22Rv1 (cell line): Measurements from ENCODE around the gene PQBP1.

Experiments
- H3K27ac ChIP-seq: fragments of 450-650 bp; 2 replicates; pipeline ENCODE4 v1.5.1; 2017
- ZFX ChIP-seq: fragments of 450-650 bp; IDR thresholded peaks from 2 replicates; pipeline ENCODE4 v1.6.1; 2017; ENCODE audit warnings: antibody characterized with exemption, borderline replicate concordance
- TF ChIP-seq, protein P1 (sequence below): fragments of 450-650 bp; IDR thresholded peaks from 2 replicates; pipeline ENCODE4 v1.5.1; 2017; ENCODE audit warnings: mild to moderate bottlenecking

PQBP1 gene

DNA sequence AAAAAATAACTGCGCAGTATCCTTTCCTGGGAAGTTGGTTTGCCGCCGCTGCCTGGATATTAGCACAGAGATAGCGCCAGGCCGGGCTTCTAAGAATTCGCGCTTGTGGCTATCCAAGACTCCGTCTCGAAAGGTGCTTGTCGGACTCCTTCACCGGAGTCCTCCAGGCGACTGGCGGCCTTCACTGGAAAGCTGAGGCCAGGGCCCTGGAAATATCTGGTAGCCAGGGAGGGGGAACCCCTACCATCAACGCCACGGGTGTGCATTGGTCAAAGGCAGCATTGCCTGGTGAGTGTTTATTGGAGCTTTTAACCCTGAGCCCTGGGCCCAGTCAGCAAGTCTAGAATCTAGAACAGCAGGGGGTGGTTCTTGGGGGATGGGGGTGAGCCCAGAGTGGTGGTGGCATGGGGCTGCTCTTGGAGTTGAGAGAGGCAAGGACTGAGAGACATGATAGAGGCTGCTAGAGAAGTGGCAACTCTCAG, 21.7 kb downstream of the PQBP1 start:
- peak overlapping the region; percentile 72 for H3K27ac ChIP-seq

DNA sequence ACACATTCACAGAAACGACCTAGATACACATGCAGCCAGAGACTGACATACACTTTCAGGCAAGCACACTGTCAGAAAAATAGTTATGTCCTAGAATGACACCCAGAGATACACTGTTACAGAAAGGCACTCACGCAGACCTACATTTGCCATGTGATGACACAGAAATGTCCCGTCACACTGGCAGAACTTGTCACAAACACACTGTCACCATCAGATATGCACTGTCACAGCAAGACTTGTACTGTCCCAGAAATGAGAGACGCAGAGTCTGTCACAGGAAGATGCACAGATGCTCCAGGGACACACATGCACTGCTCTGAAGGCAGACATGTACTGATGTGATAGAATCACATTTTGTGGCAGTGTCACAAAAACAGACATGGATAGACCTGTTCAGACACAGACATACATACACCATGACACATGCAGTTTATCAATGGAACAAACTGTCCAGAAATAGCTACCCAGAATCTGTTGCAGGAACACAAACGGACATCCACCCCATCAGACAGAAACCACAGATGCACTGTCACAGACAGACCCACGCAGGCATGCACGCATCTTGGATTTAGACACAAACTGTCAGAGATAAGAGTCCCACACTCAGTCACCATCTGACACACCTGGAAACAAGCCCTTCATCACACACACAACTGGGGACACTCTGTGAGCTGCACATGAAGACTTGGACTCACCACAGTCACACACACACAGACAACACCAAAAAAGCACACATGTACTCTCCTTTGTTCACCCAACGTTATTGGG, 22.4 kb downstream of the PQBP1 start:
- peak overlapping the region; percentile 72 for H3K27ac ChIP-seq

More for the DNA sequence above, 21.7 kb downstream of the PQBP1 start:
- TF ChIP-seq ZFX = no peak
- TF ChIP-seq, protein P1, sequence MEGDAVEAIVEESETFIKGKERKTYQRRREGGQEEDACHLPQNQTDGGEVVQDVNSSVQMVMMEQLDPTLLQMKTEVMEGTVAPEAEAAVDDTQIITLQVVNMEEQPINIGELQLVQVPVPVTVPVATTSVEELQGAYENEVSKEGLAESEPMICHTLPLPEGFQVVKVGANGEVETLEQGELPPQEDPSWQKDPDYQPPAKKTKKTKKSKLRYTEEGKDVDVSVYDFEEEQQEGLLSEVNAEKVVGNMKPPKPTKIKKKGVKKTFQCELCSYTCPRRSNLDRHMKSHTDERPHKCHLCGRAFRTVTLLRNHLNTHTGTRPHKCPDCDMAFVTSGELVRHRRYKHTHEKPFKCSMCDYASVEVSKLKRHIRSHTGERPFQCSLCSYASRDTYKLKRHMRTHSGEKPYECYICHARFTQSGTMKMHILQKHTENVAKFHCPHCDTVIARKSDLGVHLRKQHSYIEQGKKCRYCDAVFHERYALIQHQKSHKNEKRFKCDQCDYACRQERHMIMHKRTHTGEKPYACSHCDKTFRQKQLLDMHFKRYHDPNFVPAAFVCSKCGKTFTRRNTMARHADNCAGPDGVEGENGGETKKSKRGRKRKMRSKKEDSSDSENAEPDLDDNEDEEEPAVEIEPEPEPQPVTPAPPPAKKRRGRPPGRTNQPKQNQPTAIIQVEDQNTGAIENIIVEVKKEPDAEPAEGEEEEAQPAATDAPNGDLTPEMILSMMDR = no peak

DNA sequence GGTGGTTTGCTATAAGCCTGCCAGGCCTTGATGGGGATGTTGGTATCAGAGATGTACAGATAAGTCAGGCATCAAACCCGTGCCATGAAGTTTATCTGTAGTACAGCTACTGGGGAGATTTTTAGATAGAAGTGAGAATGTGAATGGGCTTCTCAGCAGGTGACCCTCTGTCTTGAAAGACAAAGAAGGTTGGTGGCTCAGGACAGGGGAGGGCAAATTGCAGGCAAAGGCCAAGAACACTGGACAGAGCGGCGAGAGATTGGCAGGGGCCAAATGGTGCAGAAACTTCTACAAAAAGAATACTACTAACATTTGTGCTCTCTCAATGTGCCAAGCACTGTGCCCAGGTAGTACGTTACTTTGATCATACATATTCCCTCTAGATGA, 23.0 kb downstream of the PQBP1 start:
- H3K27ac ChIP-seq = no peak overlapping the region

More for the DNA sequence above, 22.4 kb downstream of the PQBP1 start:
- TF ChIP-seq ZFX = no peak
- TF ChIP-seq, protein P1 = no peak

DNA sequence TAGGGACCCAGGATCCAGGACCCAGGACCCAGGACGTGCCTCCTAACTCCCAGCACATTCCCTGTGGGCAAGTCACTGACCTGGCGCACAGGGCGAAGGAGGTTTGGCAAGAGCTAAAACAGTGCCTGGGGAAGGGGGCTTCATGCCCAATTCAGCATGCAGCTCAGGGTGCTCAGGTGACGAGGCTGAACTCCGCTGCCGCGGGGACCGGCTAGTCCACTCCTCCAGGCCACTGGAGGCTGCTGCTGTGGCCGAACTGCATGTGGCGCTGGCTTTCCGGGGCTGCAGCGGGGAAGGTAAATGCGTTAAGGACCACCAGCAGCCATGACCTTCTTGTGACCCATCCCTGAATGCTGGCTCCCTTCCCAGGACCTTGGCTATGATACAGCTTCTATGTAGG, 26.0 kb downstream of the PQBP1 start:
- no peak overlapping the region for H3K27ac ChIP-seq
- TF ChIP-seq, protein P1 = no peak
- TF ChIP-seq ZFX = no peak

More for the DNA sequence above, 23.0 kb downstream of the PQBP1 start:
- TF ChIP-seq, protein P1 = no peak
- no peak for TF ChIP-seq ZFX

DNA sequence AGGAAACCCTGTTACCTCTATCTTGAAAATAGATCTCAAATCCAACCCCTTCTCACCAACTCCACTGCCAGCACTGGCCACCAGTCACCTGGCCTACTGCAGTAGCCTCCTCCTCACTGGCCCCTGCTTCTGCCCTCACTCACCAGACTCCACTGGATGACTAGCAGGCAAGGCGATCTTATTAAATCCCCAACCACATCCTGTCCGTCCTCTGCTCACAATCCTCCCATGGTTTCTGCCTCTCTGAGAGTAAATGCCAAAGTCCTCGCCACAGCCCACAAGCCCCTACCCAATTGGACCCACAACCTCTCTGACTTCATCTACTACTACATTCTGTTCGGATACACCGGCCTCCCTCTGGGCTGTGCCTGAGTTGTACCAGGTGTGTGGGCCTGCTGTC, 26.5 kb downstream of the PQBP1 start:
- H3K27ac ChIP-seq = no peak overlapping the region
- TF ChIP-seq ZFX = no peak
- TF ChIP-seq, protein P1 = no peak

DNA sequence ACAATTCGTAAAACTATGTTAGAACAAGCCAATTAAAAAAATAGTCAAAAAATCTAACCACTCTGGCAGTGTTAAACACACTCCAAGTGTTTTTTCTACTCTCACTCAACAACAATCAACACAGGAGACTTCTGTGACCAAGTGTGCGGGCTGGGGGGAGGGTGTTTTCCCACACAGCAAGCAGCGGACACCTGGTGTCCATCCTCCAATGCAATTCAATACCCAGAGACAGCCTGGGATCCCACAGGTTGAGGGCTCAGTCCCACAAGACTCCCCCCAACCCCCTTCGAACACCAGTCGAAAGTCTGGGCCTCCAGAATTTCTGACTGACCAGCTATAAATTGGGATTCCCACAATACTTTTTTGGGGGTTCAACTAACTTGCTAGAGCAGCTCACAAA, 29.4 kb downstream of the PQBP1 start:
- TF ChIP-seq, protein P1 = no peak
- TF ChIP-seq ZFX = no peak
- no peak overlapping the region for H3K27ac ChIP-seq

DNA sequence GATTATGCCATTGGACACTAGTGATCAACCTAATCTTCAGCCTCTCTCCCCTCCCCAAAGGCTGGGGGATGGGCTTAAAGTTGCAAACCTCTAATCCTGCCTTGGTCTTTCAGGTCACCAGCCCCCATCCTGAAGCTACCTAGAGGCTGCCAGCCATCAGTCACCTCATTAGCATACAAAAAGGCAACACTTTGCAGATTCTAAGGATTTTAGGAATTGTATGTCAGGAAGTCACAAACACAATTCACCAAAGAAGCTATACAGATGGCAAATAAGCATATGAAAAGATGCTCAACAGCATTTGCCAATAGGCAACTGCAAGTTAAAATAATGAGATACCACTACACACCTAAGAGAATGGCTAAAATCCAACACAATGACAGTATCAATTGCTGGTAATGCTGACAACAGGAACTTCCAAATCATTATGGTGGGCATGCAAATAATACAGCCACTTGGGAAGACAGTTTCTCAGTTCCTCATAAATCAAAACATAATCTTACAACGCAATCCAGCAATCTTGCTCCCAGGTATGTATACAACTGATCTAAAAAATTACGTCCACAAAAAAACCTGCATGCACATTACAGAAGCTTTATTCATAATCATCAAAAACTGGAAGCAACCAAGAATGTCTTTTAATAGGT, 30.1 kb downstream of the PQBP1 start:
- H3K27ac ChIP-seq = no peak overlapping the region
- no peak for TF ChIP-seq ZFX
- TF ChIP-seq, protein P1 = no peak
